ENCODE measurements around the gene CUEDC2.

CUEDC2 gene

GRCh38 chr10:102394079-102394800, 38.1 kb downstream of the CUEDC2 start:
- peak; percentile 39 for TF ChIP-seq CTCF (IDR thresholded peaks at IDR 0.05)
- no peaks in the 10 kb centered on the region for H3K36me3 Mint-ChIP-seq (ENCODE audit: low read depth)
- peak overlapping the region; percentile 80 for H3K4me3 Mint-ChIP-seq
- peak; percentile 90 for DNase-seq
- peaks cover 48% of the 10 kb centered on the region for H3K27me3 Mint-ChIP-seq (ENCODE audit: low read depth, poor library complexity)
- no peak overlapping the region for H3K27ac Mint-ChIP-seq
- H3K4me1 Mint-ChIP-seq = peaks cover 28% of the 10 kb centered on the region
- no peaks in the 10 kb centered on the region for H3K9me3 Mint-ChIP-seq

- DNase-seq = no peak
- H3K9me3 Mint-ChIP-seq = no peaks in the 10 kb centered on the region
- no peaks in the 10 kb centered on the region for H3K36me3 Mint-ChIP-seq (ENCODE audit: low read depth)
- peak overlapping the region; percentile 80 for H3K4me3 Mint-ChIP-seq
- H3K4me1 Mint-ChIP-seq = peaks cover 28% of the 10 kb centered on the region
- TF ChIP-seq CTCF (IDR thresholded peaks at IDR 0.05) = peak; percentile 95
- H3K27me3 Mint-ChIP-seq (ENCODE audit: low read depth, poor library complexity) = peaks cover 55% of the 10 kb centered on the region
- H3K27ac Mint-ChIP-seq = no peak overlapping the region
These were observed 38.8 kb downstream of the CUEDC2 start for GRCh38 chr10:102393411-102394078.

- no peaks in the 10 kb centered on the region for H3K36me3 Mint-ChIP-seq (ENCODE audit: low read depth)
- H3K27ac Mint-ChIP-seq = no peak overlapping the region
- H3K4me3 Mint-ChIP-seq = no peak overlapping the region
- no peak for TF ChIP-seq CTCF (IDR thresholded peaks at IDR 0.05)
- H3K9me3 Mint-ChIP-seq = no peaks in the 10 kb centered on the region
- H3K4me1 Mint-ChIP-seq = peaks cover 28% of the 10 kb centered on the region
- H3K27me3 Mint-ChIP-seq (ENCODE audit: low read depth, poor library complexity) = peaks cover 59% of the 10 kb centered on the region
- no peak for DNase-seq
These were observed 40.1 kb downstream of the CUEDC2 start for GRCh38 chr10:102392306-102392705.

- H3K9me3 Mint-ChIP-seq = no peaks in the 10 kb centered on the region
- H3K4me3 Mint-ChIP-seq = no peak overlapping the region
- H3K4me1 Mint-ChIP-seq = peaks cover 14% of the 10 kb centered on the region
- DNase-seq = no peak
- H3K36me3 Mint-ChIP-seq (ENCODE audit: low read depth) = no peaks in the 10 kb centered on the region
- H3K27ac Mint-ChIP-seq = no peak overlapping the region
- peaks cover 58% of the 10 kb centered on the region for H3K27me3 Mint-ChIP-seq (ENCODE audit: low read depth, poor library complexity)
- no peak for TF ChIP-seq CTCF (IDR thresholded peaks at IDR 0.05)
These were observed 42.5 kb downstream of the CUEDC2 start for GRCh38 chr10:102389894-102390293.

GRCh38 chr10:102384606-102385429, 47.6 kb downstream of the CUEDC2 start:
- DNase-seq = no peak

More at GRCh38 chr10:102384606-102385429, 47.6 kb downstream of the CUEDC2 start:
- no peak overlapping the region for H3K4me3 Mint-ChIP-seq
- no peaks in the 10 kb centered on the region for H3K9me3 Mint-ChIP-seq
- peaks cover 16% of the 10 kb centered on the region for H3K27me3 Mint-ChIP-seq (ENCODE audit: low read depth, poor library complexity)
- no peak overlapping the region for H3K27ac Mint-ChIP-seq
- H3K36me3 Mint-ChIP-seq (ENCODE audit: low read depth) = peaks cover 17% of the 10 kb centered on the region
- no peaks in the 10 kb centered on the region for H3K4me1 Mint-ChIP-seq
- TF ChIP-seq CTCF (IDR thresholded peaks at IDR 0.05) = no peak
